ENCODE results near the gene RNF227.

The RNF227 gene

DNA sequence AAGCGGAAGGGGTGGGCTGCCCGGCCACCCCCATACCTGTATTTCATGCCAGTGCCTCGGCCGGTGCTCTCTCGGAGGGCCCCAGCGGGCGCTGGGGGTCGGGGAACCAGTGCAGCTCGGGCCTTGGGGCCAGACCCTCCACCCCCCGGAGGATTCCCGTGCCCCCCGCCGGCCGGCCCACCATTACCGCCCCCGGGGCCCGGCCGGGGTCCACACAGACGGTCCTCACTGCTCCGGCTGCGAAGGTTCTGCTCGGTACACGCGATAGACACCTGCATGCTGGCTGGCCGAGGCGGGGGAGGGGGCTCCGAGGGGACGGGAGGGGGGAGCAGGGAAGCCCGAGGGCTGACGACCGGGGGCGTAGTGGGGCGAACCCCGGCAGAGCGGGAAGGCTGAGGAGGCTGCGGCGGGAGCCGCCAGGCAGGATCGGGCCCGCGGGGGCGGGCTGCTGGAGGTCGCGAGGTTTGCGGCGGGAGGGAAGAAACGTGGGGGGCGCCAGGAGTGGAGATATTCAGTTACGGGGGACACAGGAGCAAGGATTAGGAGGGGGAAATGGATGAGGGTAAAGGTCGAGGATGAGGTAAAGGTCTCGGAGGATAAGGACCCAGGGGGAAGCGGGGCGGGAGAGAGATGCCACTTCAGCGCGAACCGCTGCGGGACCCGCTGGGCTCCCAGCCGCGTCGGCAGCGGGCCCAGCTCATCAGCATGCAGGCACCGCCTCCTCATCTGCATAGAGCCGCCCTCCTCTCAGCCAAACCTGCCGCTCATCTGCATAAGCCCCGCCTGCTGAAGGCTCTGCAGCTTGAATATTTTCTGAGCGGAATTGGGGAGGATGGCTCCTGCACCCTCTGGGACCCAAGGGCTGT, 13.3 kb upstream of the RNF227 start, which contains the start of gene KCNAB3:
TSS of gene KCNAB3 (minus strand) at position 699 of the 866 bp plus-strand sequence. CDS start at position 278, 421 bp downstream.
- DNase-seq, result no peak

DNA sequence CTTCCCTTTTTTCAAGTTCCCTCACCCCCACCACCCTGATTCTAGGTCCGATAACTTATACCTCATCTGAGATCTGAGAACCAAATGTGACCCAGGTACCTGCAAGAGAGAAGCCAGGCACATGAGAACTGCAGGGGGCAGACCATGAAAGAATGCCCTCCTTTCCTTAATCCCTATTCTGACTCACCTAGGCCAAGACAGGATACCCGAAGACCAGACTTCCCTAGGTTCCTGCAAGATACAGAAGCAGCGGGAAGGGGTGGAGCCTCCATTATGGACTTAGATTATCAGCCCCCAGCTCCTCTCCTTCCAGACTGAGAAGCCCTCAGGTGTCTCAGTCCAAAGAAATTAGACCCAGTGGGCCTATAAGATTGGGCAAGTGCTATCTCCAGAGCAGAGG, 11.5 kb upstream of the RNF227 start:
- no peak for DNase-seq

DNA sequence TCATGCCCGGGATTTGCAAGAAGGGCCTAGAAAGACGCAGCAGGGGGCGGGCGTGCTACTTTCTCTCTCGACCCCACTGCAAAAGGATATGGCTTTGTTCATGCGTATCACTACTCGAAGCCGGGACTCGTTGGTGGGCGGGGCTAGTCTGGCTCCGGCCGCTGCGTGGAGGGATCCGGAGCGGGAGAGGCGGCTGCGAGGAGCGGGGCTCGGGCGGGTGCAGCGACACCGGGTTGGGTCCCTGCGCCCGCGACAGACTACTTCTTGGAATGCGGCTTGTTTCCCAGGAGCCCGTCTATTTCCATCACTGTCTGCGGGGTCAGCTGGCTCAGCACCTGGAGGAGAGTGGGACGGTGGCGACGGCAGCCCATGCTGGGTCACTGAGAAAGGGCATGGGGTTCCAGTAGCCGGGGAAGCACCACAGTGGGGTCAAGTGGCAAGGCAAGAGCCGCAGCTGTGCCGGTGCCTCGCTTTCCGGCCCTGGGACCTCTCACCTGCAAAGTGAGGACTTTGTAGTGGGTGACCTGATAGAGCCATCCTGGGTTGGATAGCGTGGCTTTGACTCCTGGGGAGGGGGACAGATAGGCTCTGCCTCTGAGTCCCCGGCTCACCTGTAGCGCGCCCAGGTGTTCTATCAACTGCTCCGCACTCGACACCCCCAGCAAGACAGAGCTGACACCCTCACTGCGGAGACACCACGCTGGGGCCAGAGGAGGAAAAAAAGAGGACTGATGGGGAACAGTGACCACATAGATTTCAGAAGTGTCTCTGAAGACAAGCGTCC, 6.9 kb upstream of the RNF227 start:
- DNase-seq, result peak in 1 of 2 experiments; percentile 57

DNA sequence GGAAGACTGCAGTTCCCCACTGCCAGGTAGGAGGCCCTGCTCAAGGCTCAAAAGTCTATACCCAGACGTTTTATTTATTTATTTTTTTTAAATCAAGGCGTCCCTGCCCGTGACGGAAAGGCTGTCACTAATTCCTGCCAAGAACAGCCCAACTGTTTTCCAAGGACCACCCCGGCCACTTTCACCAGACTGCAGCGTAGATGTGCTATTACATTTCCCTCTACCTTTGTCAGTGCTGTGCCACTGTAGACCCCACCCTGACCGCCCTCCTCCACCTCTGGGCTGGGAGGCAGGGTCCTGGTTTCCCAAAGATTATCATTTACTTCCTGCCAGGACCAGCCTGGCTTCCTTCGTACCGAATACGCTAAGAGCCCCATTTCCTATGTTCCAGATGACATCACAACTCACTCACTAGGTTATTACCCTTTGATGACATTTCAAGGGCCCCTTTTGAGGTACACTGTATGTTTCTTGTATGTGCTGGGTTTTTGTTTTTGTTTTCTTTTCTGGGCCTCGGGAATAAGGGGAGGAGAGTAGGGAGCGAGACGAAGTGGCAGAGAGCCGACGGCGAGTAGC, 6.3 kb upstream of the RNF227 start:
- DNase-seq, result no peak

DNA sequence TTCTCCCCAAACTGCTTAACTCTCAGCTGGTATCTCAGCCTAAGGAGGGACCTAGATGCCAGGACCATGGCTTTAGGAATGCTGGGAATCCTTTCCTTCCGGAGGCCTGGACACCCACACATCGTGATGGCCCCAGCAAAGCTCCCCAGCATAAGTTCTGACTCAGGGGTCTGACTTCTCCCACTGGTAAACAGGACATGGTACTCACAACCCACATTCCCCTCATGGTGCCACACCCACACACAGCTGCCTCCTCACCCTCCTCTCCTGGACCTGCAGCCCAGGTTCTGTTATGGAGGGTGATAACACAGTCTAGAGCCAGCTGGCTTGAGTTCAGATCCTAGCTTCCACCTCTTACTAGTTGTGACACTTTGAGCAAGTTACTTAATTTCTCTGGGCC, 719 bp upstream of the RNF227 start:
- DNase-seq, result no peak

DNA sequence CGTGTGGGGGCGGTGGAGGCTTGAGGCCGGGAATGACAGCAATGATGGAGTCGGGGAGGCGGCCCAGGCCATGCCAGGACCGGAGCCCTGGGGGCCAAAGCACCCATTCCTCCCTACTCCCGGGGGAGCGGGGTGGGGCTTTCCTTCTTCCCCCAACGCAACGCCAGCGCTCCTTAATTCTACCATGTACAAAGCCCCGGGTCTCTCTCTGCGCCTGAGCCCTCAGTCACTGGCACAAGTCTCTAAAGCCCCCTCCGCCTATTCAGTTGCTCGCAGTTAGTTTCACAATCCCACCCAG, 245 bp upstream of the RNF227 start:
- no peak for DNase-seq

DNA sequence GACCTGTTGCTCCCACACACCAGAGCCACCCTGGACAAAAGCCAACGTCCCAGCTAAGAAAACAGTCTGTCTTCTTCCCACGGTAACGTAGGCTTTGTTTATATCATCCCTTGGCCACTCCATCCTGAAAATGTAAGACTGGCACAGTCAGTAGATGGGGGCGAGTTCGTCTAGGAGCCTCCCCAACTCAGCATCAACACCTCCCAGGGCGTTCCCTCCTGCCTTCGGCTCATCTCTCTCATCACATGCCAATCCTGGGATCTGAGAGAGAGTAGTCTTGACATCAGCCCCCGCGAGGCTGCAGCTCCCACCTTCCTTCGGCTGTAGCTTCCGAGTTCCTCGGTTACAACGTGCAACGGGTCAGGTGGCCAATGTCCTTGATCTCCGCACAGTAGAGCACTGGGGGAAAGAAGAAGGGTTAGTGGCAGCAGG, 894 bp downstream of the RNF227 start:
- DNase-seq, result no peak

DNA sequence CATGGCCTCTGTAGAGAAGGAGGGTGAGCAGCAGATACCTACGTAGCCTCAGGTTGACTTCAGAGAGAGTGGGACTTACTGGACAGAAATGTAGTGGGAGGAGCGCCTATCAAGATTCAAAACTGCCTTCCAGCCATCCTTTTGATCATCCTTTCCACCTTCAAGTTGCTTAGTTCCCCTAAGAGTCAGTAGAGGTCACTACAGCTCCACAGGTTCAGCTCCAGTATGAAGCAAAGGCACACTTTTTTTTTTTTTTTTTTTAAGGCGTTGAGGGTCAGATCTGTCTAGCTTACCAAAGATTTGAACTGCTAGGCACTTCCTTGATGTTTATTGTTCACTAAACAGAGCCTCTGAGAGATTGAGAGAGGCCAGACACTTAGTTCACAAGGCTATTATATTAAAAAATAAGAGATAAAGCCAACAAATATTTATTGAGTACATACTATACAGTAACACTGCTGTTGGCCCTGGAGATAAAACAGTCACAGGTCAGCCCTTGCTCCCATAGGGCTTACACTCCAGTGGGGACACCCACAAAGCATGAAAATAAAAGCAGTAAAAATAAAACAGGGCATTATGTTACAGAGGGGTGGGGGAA, 3.1 kb downstream of the RNF227 start:
- peak in 1 of 2 experiments; percentile 51 for DNase-seq

DNA sequence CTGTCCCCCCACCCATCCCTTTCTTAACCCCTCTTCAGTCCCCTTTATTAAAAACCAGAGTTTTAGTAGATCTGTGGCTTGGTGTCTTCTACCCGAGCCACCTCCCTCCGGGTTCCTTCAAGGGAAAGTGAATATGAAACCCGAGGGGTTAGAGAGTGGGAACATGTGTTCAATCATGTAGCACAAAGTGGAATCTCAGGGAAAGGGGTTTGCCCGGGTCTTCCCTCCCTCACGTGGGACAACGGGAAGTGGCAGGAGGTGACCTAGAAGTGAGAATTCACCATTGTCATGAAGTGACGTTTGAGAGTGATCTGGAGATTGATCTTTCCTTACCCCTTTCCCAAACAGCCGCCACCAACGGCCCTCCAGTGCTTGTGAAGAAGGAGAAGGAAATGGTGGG, 5.0 kb downstream of the RNF227 start:
- no peak for DNase-seq

DNA sequence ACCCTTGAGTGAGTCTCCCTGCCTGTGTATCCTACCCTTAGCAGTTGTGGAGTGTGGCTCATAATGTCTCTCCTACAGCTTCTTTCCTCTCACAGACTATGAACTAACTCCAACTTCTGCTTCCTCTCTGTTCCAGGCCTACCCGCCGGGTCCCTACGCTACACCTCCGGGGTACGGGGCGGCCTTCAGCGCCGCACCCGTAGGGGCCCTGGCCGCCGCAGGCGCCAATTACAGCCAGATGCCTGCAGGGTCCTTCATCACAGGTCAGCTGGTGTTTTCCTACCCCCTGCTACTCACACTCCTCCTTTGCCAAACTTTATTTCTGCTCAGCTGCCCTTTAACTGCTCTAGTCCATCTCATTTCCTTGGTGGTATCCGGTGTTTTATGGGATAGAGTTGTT, 5.4 kb downstream of the RNF227 start:
- no peak for DNase-seq

DNA sequence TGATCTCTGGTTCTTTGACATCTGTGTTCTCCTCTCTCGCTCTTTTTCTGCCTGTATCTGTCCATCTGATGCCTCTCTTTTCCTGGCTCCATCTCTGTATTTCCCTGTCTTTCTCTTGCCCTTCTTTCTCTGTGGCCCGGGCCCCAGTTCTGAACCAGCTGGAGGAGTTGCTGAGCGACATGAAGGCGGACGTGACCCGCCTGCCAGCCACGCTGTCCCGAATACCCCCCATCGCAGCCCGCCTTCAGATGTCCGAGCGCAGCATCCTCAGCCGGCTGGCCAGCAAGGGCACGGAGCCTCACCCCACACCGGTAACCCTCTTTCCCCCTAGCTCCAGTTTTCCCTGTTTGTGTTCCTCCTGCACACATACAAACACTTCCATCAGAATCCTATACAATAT, 5.8 kb downstream of the RNF227 start:
- no peak for DNase-seq

DNA sequence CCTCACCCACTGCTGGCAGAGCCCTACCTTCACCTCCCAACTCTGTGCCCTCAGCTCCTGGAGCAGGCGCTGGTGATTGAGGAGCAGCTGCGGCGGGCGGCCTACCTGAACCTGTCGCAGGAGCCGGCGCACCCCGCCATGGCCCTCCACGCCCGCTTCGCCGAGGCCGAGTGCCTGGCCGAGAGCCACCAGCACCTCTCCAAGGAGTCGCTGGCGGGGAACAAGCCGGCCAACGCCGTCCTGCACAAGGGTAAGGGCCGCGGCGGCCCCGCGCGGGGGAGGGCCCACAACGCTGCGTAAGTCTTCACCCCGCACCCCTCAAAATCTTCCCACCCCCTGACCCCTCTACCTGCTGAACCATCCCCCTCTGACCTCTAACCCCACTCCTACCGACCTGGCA, 7.0 kb downstream of the RNF227 start:
- DNase-seq, result no peak

DNA sequence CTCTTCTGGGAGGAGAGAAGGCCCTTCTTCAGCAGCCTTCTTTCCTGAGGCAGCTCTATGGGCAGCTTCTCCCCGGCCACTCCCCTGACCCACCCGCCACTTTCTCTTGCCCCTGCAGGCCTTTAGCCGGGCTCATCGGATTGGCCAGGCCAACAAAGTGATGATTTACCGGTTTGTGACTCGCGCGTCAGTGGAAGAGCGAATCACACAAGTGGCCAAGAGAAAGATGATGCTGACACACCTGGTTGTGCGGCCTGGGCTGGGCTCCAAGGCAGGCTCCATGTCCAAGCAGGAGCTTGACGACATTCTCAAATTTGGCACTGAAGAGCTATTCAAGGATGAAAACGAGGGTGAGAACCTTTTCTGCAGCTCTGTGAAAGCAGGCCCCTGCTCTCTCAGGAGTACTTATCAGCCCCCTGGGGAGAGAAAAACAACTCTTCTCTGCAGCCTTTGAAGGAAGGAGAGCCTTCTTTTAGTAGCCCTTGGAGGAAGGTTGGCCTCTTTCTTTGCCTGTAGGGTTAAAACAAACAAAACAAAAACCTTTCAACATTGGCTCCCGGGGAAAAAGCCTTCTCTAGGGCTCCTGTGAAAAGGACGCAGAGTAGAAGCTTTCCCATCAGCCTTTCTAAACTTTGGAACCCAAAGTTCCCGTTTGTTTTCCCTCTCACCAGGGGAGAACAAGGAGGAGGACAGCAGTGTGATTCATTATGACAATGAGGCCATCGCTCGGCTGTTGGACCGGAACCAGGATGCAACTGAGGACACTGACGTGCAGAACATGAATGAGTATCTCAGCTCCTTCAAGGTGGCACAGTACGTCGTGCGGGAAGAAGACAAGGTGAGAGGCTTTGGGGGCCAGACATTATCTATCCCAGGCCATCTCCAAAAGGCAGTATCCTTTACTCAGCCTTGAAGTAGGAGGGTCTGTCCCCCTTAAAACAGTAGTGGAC, 12.7 kb downstream of the RNF227 start:
- no peak for DNase-seq

DNA sequence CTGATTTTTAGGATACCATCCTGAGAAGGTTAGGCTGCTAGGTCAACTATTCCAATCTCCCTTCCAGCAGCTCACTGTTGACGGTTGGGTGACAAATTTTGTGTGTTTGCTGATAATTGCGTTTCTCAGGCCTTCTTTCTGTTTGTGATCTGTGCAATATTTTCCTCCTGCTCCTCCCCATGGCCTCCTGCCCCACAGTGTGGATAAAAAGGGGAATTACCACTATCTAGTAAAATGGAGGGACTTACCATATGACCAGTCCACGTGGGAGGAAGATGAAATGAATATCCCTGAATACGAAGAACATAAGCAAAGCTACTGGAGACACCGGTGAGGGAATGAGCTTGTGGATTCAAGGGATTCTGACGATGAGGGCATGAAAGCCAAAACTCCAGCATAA, 18.3 kb downstream of the RNF227 start:
- peak; percentile 24 to 29 for DNase-seq

DNA sequence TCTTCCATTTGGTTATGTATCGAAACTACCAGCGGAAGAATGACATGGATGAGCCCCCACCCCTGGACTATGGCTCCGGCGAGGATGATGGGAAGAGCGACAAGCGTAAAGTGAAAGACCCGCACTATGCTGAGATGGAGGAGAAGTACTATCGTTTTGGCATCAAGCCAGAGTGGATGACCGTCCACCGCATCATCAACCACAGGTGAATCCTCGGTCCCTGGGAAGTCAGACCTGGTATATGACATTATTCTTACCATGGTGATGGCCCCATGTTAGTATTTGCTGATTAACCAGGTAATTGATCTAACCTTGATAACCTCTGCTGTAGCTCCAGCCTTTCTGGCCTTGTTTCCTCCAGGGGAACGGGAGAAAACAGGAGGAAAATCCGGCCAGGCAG, 19.0 kb downstream of the RNF227 start:
- DNase-seq, result no peak

DNA sequence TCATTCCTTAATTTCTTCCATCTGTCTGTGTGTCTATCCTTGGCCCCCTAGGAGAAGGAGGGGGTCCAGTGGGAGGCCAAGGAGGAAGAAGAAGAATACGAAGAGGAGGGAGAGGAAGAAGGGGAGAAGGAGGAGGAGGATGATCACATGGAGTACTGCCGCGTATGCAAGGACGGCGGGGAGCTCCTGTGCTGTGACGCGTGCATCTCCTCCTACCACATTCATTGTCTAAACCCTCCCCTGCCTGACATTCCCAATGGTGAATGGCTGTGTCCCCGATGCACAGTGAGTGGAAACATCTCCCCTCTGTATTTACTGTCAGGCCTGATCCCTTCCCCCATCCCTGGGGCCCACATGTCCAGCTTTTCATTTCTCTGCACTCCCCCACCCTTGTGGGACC, 21.2 kb downstream of the RNF227 start:
- no peak for DNase-seq

DNA sequence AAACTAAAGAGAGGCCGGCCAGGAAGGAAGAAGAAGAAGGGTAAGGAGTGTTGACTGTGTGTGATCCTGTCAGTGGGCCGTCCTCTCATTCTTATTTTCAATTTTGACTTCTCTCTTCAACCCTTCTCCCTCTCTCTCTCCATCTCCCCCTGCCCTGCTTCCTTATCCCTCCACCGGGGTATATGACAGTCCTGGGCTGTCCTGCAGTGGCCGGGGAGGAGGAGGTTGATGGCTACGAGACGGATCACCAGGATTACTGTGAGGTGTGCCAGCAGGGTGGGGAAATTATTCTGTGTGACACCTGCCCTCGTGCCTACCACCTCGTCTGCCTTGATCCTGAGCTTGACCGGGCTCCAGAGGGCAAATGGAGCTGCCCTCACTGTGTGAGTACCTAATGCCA, 21.9 kb downstream of the RNF227 start:
- DNase-seq, result no peak

DNA sequence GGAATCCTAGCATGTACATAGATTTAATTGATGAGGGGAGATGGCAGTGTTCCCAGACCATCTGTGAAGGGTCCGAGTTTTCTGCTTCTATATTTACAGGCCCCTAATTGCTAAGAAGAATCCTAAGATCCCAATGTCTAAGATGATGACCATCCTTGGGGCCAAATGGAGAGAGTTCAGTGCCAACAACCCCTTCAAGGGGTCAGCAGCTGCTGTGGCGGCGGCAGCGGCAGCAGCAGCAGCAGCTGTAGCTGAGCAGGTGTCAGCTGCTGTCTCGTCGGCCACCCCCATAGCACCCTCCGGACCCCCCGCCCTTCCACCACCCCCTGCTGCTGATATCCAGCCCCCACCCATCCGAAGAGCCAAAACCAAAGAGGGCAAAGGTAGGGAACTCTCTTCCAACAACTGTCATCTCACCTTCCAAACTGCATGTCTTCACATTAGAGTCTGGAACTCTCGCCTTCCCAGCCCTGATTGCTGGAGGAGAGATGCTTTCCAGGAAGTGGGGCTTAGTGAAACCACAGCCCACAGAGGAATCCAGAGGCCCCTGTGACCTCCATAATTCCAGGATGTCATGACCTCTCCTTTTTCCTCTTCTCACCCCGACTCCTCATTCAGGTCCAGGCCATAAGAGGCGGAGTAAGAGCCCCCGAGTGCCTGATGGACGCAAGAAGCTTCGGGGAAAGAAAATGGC, 22.8 kb downstream of the RNF227 start:
- DNase-seq, result no peak

DNA sequence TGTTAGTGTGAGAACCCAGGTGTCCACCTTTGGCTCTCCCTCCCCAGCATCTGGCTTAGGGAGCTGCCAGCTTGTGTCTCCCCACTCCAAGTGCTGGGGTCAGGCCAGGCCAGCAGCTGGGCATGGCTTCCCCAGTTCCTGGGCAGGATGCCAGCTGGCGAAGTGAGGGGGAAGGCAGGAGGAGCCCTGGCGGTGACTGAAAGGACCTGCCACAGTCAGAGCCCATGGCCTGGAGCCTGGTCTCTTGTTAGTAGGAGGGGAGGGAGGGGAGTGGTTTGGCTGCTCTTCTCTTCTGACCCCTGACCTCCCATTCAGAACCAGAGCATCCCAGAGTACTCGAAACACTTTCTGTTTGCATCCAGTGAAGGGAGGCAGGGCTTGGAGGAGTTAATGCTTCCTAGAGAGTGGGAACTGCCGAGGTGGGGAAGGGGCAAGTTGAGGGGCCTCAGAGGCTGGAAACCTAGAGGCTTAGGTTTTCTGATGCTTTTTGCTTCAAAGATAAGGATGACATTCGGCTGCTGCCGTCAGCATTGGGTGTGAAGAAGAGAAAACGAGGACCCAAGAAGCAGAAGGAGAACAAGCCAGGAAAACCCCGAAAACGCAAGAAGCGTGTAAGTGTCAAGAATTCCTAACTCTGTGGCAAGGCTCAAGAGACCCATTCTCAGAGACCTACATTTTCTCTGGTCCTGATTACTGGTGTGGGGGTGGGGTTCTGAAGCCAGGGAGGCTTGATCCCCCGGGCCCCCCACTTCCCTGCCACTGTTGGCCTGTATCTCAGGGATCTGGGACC, 26.7 kb downstream of the RNF227 start:
- DNase-seq, result peak; percentile 63 to 70

DNA sequence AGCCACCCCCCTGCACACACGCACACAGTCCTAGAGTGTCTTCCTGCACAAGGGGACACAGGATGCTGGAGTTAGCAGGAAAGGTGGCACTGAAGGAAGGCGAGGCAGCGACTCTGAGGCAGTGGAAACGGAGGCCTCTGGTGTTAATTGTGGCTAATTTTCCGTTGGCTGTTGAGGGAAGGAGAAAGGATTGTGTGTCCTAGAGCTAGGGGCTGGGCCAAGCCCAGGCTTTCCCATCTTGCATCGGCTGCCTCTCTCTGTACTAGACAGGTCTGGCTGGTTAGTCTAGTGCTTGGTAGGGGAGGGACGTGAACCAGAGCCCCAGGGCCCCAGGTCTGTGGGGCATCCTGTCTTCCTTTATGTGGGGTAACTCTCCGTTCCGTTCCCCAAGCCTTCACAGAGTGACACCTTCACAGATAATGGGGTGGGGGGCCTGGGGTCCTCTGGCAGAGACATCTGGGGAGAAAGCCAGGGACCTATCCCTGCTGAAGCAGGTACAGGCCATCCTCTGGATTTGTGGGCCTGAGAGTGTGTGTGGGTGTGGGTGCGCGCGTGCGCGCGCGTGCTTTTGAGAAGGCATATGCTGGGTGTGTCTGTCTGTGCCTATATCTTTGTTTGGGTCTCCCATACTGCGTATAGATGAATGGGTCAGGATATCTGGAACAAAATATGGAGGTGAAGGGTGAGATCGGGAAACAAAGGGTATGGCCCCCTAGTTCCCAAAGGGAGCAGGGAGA, 27.7 kb downstream of the RNF227 start, which contains the start of gene CHD3:
TSS of gene CHD3 (plus strand) at position 606 of the 737 bp plus-strand sequence. CDS start 212 bp downstream, outside the sequence.
- peak; percentile 49 to 69 for DNase-seq
